NCI-H2029 treated with DMSO at 0.1 percent for 48 hours (cell line): Measurements from ENCODE around the gene CREB1.

Experiments used
- DNase-seq: peaks from one replicate; lab custom pipeline; 2025; lab: John Stamatoyannopoulos, UW

CREB1 gene

GRCh38 chr2:207504513-207505170 is 25.1 kb upstream of the CREB1 start:
- no peak for DNase-seq

- DNase-seq, result no peak
Observed at GRCh38 chr2:207505171-207505570, 24.6 kb upstream of the CREB1 start.

- no peak for DNase-seq
Observed at GRCh38 chr2:207505728-207506127, 24.0 kb upstream of the CREB1 start.

- no peak for DNase-seq
Observed at GRCh38 chr2:207506426-207506825, 23.3 kb upstream of the CREB1 start.

- DNase-seq, result no peak
Observed at GRCh38 chr2:207510148-207510547, 19.6 kb upstream of the CREB1 start.

GRCh38 chr2:207511851-207512250 is 17.9 kb upstream of the CREB1 start:
- DNase-seq, result no peak

GRCh38 chr2:207512356-207512755 is 17.4 kb upstream of the CREB1 start:
- no peak for DNase-seq

GRCh38 chr2:207513551-207514257 is 16.1 kb upstream of the CREB1 start:
- no peak for DNase-seq

- no peak for DNase-seq
Observed at GRCh38 chr2:207514451-207514850, 15.3 kb upstream of the CREB1 start.

- DNase-seq, result no peak
Observed at GRCh38 chr2:207515671-207516070, 14.1 kb upstream of the CREB1 start.

- DNase-seq, result no peak
Observed at GRCh38 chr2:207516206-207516605, 13.6 kb upstream of the CREB1 start.

- DNase-seq, result no peak
Observed at GRCh38 chr2:207523005-207523404, 6.8 kb upstream of the CREB1 start.

GRCh38 chr2:207525296-207525695 is 4.5 kb upstream of the CREB1 start:
- DNase-seq, result no peak

GRCh38 chr2:207528980-207529329 is 807 bp upstream of the CREB1 start:
- DNase-seq, result no peak

GRCh38 chr2:207530160-207531031 is 634 bp downstream of the CREB1 start:
- peak; percentile 36 for DNase-seq

- DNase-seq, result no peak
Observed at GRCh38 chr2:207531032-207531952, 1.5 kb downstream of the CREB1 start.

- DNase-seq, result no peak
Observed at GRCh38 chr2:207532676-207533075, 2.9 kb downstream of the CREB1 start.

GRCh38 chr2:207533461-207534008 is 3.8 kb downstream of the CREB1 start:
- DNase-seq, result peak; percentile 44

GRCh38 chr2:207534417-207534816 is 4.7 kb downstream of the CREB1 start:
- DNase-seq, result no peak

GRCh38 chr2:207539470-207539869 is 9.7 kb downstream of the CREB1 start:
- no peak for DNase-seq

GRCh38 chr2:207540431-207540830 is 10.7 kb downstream of the CREB1 start:
- DNase-seq, result no peak

GRCh38 chr2:207541933-207542332 is 12.2 kb downstream of the CREB1 start:
- DNase-seq, result no peak
